ENCODE data around the gene MED17.

Gene MED17

DNA sequence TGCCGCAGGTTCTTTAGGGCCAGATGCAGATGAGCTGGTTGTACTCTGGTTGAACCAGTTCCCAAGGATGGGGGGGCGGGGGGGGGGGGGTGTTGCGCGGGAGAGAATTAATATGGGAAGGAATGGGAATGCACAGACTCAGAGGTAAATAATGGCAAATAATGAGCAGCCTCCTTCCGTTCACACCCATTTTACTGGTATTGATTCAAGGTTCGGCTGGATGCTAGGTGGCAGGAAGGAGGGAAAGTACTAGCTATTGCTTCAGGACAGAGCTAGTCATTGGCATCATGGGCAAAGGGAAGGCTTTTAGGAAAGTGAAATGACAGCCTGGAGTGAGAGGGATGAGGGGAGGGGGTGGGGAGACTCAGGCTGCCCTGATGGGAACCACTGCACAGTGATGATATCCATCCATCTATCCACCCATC, 66.5 kb downstream of the MED17 start, which contains the start of gene VSTM5:
TSS of gene VSTM5 (minus strand) at position 25 of the 425 bp plus-strand sequence. CDS start 116 bp downstream, outside the sequence.
- no peak for DNase-seq

DNA sequence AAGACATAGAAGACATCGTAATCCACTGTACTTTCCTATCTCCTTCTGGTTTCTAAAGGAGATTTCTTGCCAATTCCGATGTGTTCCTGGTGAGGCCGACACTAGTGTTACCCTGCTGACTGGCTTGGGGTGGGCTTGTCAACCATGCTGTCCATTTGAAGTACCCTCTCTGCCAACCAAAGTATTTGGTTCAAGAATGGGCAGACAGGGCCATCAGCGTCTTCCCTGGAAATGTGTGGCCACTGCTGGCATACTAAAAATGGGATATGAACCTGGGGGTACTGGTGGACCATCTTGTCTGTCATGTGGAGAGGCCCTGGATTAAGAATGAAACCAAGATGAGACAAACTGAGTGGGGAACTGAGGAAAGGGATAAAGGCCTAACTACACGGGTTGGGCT, 68.2 kb downstream of the MED17 start:
- no peak for DNase-seq

DNA sequence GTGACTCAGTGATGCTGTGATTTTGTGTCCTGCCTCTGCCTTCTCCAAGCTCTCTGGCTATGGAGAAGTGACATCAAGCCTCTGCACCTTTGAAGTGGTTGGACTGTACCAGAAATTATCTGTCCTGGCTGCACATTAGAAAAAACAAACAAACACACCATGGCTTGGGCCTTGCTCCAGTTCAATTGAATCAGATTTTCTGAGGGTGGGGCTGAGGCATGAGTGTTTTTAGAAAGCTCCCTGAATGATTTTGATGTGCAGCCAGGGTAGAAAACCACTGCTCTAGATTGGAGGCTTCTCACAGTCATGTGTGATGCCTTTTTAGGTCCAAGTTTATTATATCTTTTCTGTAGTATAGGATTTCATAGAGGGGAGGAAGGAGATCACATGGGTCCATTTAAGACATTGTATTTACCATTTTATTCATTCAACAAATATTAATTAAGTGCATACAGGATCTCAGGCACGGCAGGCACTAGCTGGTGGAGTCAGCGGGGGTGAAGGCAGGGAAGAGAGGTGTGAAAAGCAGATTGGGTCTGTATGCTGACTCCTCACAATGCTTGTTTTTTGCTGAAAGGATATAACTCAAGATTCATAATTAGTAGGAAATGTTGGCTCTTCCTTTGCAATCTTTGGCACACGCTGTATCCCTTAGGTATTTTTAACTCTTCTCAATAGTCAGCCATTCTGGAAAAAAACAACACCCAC, 73.5 kb downstream of the MED17 start:
- no peak for DNase-seq

DNA sequence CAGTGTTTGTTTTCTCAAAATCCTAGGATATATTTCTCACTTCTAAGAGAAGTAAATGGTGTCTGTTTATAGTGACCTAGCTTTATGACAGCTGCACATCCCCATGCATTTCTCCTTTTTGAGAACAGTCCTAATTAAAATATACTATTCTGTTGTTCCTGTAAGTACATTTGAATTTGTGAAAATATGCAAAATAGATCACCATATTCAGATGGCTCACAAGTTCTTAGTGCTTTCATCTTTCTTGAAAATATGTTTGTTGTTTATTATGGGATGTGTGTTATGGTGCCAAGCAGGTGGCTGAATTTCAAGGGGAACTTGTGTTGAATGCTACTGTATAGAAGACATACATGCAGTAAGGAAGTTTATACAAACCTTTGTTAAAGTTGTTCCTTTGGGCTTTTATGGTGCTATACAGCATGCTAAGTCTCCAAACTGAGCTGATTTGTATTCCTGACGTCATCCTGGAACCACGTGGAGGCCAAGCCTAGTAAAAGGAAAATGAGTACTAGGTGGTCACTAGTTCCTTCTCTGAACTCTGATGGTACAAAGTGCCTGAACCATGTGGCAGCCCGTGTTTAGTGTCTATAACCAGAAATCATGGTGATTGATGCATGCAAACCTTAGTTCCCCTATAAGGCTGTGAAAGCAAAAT, 74.2 kb downstream of the MED17 start:
- no peak for DNase-seq

DNA sequence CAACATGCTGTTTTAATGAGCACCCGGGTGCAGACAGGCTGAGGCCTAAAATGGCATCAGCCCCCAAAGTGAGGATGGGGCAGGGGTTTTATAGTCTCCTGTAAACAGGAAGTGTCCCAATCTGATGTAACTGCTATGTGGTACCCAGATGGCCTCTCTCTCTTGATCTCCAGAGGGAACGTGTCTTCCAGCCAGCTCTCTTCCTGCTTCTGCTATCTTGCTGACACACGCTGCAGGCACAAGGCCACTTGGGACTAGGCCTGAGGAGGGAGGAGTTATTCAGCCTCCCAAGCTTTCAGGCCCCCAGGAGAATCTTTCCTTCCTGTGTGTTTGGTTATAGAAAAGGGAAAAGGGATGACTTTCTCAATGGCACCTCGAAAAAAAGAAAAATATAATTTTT, 77.7 kb downstream of the MED17 start:
- no peak for DNase-seq

All from NCI-H2081 treated with DMSO at 0.1 percent for 48 hours (cell line).